Upper lobe of left lung (tissue), 6 donors: Measurements from ENCODE around the gene ARAP2. TPM values are rescaled to one million over a fixed set of nuclear protein-coding genes. Genes with fewer than 3 reads are reported as not detected.

Source experiments
- ATAC-seq, 2 donors: fragments of 200-7000 bp; cut with Tn5 transposase; one replicate each; pipeline ENCODE4 v1.9.1; 2022; ENCODE audit warnings: mild to moderate bottlenecking in 2 of 2, moderate library complexity in 2 of 2; ENCODE audit not compliant: low FRiP score in 2 of 2
- DNase-seq, 2 donors: peaks; one replicate each; pipeline ENCODE4 v3.0.0-alpha.2; 2019 to 2020
- H3K27ac ChIP-seq, 4 donors: fragments of 200-600 bp; sonication (generic); one replicate each; pipeline ENCODE4 v1.5.1; 2016 to 2019
- H3K27me3 ChIP-seq, 4 donors: fragments of 200-600 bp; sonication (generic); one replicate each; pipeline ENCODE4 v1.5.1; 2017 to 2019
- H3K36me3 ChIP-seq, 4 donors: fragments of 200-600 bp; sonication (generic); one replicate each; pipeline ENCODE4 v1.5.1; 2016 to 2019
- H3K4me1 ChIP-seq, 4 donors: fragments of 200-600 bp; sonication (generic); one replicate each; pipeline ENCODE4 v1.5.1; 2018 to 2019
- H3K4me3 ChIP-seq, 4 donors: fragments of 200-600 bp; sonication (generic); one replicate each; pipeline ENCODE4 v1.5.1; 2017 to 2019; ENCODE audit warnings: mild to moderate bottlenecking in 2 of 4, moderate library complexity in 1 of 4
- H3K9me3 ChIP-seq, 4 donors: fragments of 200-600 bp; sonication (generic); one replicate each; pipeline ENCODE4 v1.5.1; 2018 to 2019
- EP300 ChIP-seq, 4 donors: sonication (generic); formaldehyde crosslinking; IDR thresholded peaks; one replicate each; pipeline ENCODE4 v1.5.1; 2017; ENCODE audit warnings: antibody characterized with exemption in 4 of 4, control low read depth in 2 of 4
- POLR2A ChIP-seq, 4 donors: fragments of 450-650 bp; IDR thresholded peaks; one replicate each; pipeline ENCODE4 v1.5.1; 2016 to 2017; ENCODE audit warnings: antibody characterized with exemption in 4 of 4, mild to moderate bottlenecking in 2 of 4
- POLR2AphosphoS5 ChIP-seq, 2 donors: sonication (generic); formaldehyde crosslinking; IDR thresholded peaks; one replicate each; pipeline ENCODE4 v1.5.1; 2017; ENCODE audit warnings: antibody characterized with exemption in 2 of 2
- WGBS, 2 donors: methylation state at CpG; one replicate each; pipeline ENCODE4 v1.1.5; 2017 to 2018; 5-methylcytosine and 5-hydroxymethylcytosine counted together
- total RNA-seq, 6 donors: library from RNA; depleted of rRNA in 4 of 6; stranded (reverse); fragments of >200 nt in 4 of 6; gene quantifications; one replicate each; pipeline versions ENCODE4 v1.1.0 to v1.2.1, GENCODE V29; 2016 to 2021
- TF ChIP-seq, protein P1 (sequence below), 6 experiments: fragments of 450-650 bp in 4 of 6; fragments of 200-600 bp in 2 of 6; sonication (generic) in 2 of 6; IDR thresholded peaks; one replicate each; pipeline ENCODE4 v1.5.1; 2016 to 2019; ENCODE audit warnings: antibody characterized with exemption in 6 of 6
- donor health status: DM: no; HTN: no; CAD: no; lungs with moderate emphysema.
- donor health status: DM: no; HTN: yes; CAD: no; lungs with severe emphysema.

Gene ARAP2
- total RNA-seq, 6 donors from 2014 or later: 35.6 to 270 (median 95.2) TPM

DNA sequence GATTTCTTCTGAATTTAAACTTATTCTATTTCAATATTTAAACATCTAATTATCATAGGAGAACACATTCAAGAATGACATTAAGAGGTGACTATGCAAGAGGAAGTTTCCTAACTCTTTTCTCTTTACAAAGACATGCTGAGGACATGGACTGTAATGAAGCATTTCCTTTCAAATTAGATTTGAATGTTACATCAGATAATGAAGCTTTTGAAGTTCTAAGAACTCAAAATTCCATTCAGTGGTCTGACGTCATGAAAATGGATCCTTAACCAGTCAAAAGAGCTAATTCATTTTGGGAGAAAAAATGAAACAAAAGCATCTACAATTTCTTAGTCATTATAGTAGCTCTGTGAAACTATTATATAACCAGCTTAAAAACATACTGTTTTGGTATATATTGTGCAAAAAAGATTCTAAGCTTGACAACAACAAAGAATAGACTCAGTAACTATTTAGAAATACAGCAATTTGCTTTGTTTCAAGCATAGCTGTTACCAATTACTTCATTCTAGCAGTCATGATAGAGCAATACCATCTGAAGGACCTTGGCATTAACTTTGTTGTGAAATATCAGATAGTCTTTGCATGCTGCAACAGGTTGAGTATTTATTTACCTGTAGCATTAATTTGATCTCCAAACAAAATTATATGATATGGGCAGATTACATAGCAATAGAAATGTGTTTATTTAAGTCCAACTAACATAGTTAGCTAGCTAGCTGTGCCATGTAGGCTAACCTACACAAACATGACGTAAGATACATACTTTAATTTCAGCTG is 23.4 kb upstream of the ARAP2 start:
- TF ChIP-seq POLR2A (IDR thresholded peaks at IDR 0.05): no peak
- 53 to 55% methylated on average over 2 of the region's 2 CpGs for WGBS, 2 donors
- no peaks in the 10 kb centered on the region for H3K36me3 ChIP-seq

DNA sequence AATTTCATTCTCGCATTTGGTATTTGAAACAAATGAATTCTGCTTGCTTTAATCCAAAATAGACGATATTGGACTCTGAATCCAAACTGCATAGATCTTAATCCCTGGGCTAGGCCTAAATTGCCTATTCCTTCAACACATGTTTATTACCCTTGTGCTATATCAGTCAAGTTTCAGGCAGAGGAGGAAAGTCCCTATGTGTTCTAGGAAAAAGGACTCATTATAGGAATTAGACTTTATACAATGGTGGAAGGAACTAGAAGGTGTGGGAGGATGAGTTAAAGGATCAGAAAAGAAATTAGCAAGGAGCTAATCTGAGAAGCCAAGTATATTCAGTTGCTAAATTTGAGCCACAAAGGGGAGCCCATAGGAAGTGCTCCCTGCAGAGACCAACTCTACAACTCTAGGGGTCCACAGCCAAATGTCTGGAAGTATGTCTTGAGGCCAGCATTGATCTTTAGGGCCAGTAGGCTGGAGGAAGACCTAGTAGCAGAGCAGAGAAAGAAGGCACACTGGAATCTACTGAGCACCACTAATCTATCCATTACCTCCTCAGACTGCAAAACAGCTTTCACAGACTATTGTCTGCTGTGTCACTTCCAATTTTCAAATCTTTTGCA is 20.0 kb upstream of the ARAP2 start:
- ATAC-seq (no peak), DNase-seq (no peak)
- Histone ChIP-seq H3K9me3 (no peaks in the 10 kb centered on the region), H3K4me1 (no peaks in the 10 kb centered on the region), H3K36me3 (no peaks in the 10 kb centered on the region), H3K27ac (no peak overlapping the region), H3K4me3 (no peak overlapping the region), H3K27me3 (no peaks in the 10 kb centered on the region)
- no peak for TF ChIP-seq EP300 (IDR thresholded peaks at IDR 0.05)
- no peak for TF ChIP-seq POLR2AphosphoS5 (IDR thresholded peaks at IDR 0.05)
- no peak for TF ChIP-seq POLR2A (IDR thresholded peaks at IDR 0.05)
- TF ChIP-seq, protein P1, sequence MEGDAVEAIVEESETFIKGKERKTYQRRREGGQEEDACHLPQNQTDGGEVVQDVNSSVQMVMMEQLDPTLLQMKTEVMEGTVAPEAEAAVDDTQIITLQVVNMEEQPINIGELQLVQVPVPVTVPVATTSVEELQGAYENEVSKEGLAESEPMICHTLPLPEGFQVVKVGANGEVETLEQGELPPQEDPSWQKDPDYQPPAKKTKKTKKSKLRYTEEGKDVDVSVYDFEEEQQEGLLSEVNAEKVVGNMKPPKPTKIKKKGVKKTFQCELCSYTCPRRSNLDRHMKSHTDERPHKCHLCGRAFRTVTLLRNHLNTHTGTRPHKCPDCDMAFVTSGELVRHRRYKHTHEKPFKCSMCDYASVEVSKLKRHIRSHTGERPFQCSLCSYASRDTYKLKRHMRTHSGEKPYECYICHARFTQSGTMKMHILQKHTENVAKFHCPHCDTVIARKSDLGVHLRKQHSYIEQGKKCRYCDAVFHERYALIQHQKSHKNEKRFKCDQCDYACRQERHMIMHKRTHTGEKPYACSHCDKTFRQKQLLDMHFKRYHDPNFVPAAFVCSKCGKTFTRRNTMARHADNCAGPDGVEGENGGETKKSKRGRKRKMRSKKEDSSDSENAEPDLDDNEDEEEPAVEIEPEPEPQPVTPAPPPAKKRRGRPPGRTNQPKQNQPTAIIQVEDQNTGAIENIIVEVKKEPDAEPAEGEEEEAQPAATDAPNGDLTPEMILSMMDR (IDR thresholded peaks at IDR 0.05): no peak
- 95 to 96% methylated on average over 2 of the region's 2 CpGs for WGBS, 2 donors

More for the DNA sequence above, 23.4 kb upstream of the ARAP2 start:
- H3K27ac ChIP-seq: no peak overlapping the region
- no peak overlapping the region for H3K4me3 ChIP-seq
- H3K27me3 ChIP-seq: no peaks in the 10 kb centered on the region
- no peaks in the 10 kb centered on the region for H3K4me1 ChIP-seq
- DNase-seq (no peak), ATAC-seq (no peak)
- no peaks in the 10 kb centered on the region for H3K9me3 ChIP-seq

DNA sequence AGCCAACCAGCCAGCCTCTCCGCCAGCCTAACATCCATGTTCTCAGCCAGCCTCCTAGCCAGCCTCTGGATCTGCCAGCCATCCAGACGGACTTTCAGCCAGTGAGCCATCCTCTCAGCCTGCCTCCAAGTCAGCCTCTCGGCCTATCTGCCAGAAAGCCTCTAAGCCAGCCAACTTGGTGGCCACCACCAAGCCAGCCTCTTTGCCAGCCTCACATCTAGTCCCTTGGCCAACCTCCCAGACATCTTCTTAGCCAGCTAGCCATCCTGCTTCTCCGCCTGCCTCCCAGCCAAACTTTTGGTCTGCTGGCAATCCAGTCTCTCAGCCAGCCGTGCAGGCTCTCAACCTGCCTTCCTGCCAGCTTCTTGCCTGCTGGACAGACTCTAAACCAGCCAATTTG is 16.4 kb upstream of the ARAP2 start:
- TF ChIP-seq EP300 (IDR thresholded peaks at IDR 0.05) (no peak), POLR2A (IDR thresholded peaks at IDR 0.05) (no peak), POLR2AphosphoS5 (IDR thresholded peaks at IDR 0.05) (no peak)
- TF ChIP-seq, protein P1 (IDR thresholded peaks at IDR 0.05): no peak
- ATAC-seq: no peak
- Histone ChIP-seq H3K9me3 (no peaks in the 10 kb centered on the region), H3K27ac (no peak overlapping the region), H3K4me3 (no peak overlapping the region), H3K36me3 (no peaks in the 10 kb centered on the region), H3K27me3 (no peaks in the 10 kb centered on the region), H3K4me1 (peaks cover 0 to 4% (median 0%) of the 10 kb centered on the region in 4 donors)
- no peak for DNase-seq
- WGBS, 2 donors: 87 to 92% methylated on average over 5 of the region's 5 CpGs

DNA sequence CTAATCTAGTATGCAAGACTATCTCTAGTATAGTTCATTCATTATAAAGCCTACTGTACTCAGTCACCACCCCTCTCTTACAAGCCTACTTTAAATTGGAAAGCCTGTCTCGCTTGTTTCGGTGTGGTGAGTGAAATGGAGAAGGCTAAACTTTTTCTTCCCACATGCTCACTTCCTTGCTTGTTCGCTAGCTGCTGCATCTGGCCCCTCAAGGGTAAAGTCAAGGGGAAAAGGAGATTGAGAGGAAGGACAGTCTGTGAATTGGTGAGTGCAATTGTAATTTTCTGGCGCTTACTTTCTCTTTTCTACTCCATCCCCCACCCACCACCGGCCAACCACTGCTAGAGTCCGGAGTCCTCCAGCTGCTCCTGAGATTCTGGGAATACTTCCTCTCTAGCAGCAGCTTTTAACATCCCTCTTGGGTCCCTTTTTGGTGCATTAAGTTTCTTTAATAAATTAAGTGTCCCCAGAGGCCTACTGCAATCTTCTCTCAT is 12.1 kb upstream of the ARAP2 start:
- H3K27ac ChIP-seq: peak overlapping the region in 2 of 4 donors; percentile 19 to 50
- ATAC-seq (no peak), DNase-seq (no peak)
- H3K36me3 ChIP-seq: no peaks in the 10 kb centered on the region
- peaks cover 0 to 4% (median 0%) of the 10 kb centered on the region in 4 donors for H3K4me1 ChIP-seq
- whole genome bisulfite sequencing, 2 donors: 61 to 68% methylated on average over 6 of the region's 6 CpGs
- H3K9me3 ChIP-seq: no peaks in the 10 kb centered on the region
- H3K27me3 ChIP-seq: no peaks in the 10 kb centered on the region
- TF ChIP-seq EP300 (IDR thresholded peaks at IDR 0.05) (no peak), POLR2A (IDR thresholded peaks at IDR 0.05) (no peak), POLR2AphosphoS5 (IDR thresholded peaks at IDR 0.05) (no peak)
- TF ChIP-seq, protein P1 (IDR thresholded peaks at IDR 0.05): no peak
- H3K4me3 ChIP-seq: no peak overlapping the region

DNA sequence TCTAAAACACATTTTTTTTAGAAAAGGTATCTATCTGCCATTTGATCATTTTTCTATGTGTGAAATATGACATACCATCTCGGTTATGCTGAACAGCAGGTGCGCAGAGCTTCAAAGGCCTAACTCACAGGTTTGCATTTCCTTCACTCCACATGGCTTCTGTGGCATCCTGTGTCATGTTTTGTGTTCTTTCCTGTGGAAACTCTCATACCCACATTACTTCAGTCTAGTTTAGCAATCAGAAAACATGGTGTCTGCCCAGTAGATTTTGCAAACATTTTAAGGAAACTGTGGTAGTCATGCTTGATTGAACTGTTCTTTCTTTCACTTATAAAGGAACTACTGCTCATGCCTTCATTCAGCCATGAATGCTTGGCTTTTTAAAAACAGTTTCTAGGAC is 11.3 kb upstream of the ARAP2 start:
- DNase-seq: peak in 1 of 2 donors; percentile 27
- TF ChIP-seq, protein P1 (IDR thresholded peaks at IDR 0.05): no peak
- peak in 1 of 4 donors; percentile 14 for TF ChIP-seq EP300 (IDR thresholded peaks at IDR 0.05)
- peak in 1 of 2 donors; percentile 73 for ATAC-seq
- Histone ChIP-seq H3K4me1 (peaks cover 0 to 4% (median 0%) of the 10 kb centered on the region in 4 donors), H3K27ac (no peak overlapping the region), H3K9me3 (no peaks in the 10 kb centered on the region), H3K27me3 (no peaks in the 10 kb centered on the region), H3K36me3 (no peaks in the 10 kb centered on the region), H3K4me3 (no peak overlapping the region)
- WGBS, 2 donors: 53 to 62% methylated on average over 2 of the region's 2 CpGs
